MM.1S (cell line): ENCODE data around the gene SYCE1L.

Experiments
- DNase-seq: peaks from one replicate; pipeline ENCODE4 v3.0.0-alpha.2; 2015
- H2AFZ ChIP-seq: fragments of 300-600 bp; sonication (generic); 2 replicates; pipeline ENCODE4 v1.6.0; 2016; ENCODE audit warnings: antibody characterized with exemption, low read length
- H3F3A ChIP-seq: fragments of 300-600 bp; sonication (generic); 2 replicates; pipeline ENCODE4 v1.6.1; 2016; ENCODE audit warnings: mild to moderate bottlenecking, antibody characterized with exemption, low read length, moderate library complexity, mixed read lengths; ENCODE audit not compliant: insufficient read depth
- H3K27ac ChIP-seq: fragments of 300-600 bp; sonication (generic); 2 replicates; pipeline ENCODE4 v1.5.1; 2016; ENCODE audit warnings: mild to moderate bottlenecking, low read length
- H3K27me3 ChIP-seq: fragments of 300-600 bp; sonication (generic); replicated peaks from 2 replicates; pipeline ENCODE4 v1.6.0; 2016; ENCODE audit warnings: low read length; ENCODE audit not compliant: insufficient read depth
- H3K36me3 ChIP-seq: fragments of 300-600 bp; sonication (generic); replicated peaks from 2 replicates; pipeline ENCODE4 v1.6.1; 2016; ENCODE audit warnings: mild to moderate bottlenecking, low read length, mixed read lengths; ENCODE audit not compliant: insufficient read depth
- H3K4me1 ChIP-seq: fragments of 300-600 bp; sonication (generic); 2 replicates; pipeline ENCODE4 v1.6.1; 2016; ENCODE audit warnings: low read length, mixed read lengths
- H3K4me2 ChIP-seq: fragments of 300-600 bp; sonication (generic); 2 replicates; pipeline ENCODE4 v1.6.0; 2016; ENCODE audit warnings: low read depth, low read length
- H3K4me3 ChIP-seq: fragments of 300-600 bp; sonication (generic); 2 replicates; pipeline ENCODE4 v1.5.1; 2016; ENCODE audit warnings: low read length, mixed read lengths
- H3K79me2 ChIP-seq: fragments of 300-600 bp; sonication (generic); 2 replicates; pipeline ENCODE4 v1.6.1; 2016; ENCODE audit warnings: mixed run types, low read length, mixed read lengths
- H3K9ac ChIP-seq: fragments of 300-600 bp; sonication (generic); 2 replicates; pipeline ENCODE4 v1.6.1; 2016; ENCODE audit warnings: low read length, mixed read lengths
- H3K9me2 ChIP-seq: fragments of 300-600 bp; sonication (generic); replicated peaks from 2 replicates; pipeline ENCODE4 v1.6.1; 2016; ENCODE audit warnings: mild to moderate bottlenecking, low read length, mixed read lengths; ENCODE audit not compliant: insufficient read depth
- H3K9me3 ChIP-seq: fragments of 300-600 bp; sonication (generic); replicated peaks from 2 replicates; pipeline ENCODE4 v1.6.1; 2016; ENCODE audit warnings: mild to moderate bottlenecking, low read length, mixed read lengths; ENCODE audit not compliant: insufficient read depth
- H4K20me1 ChIP-seq: fragments of 300-600 bp; sonication (generic); 2 replicates; pipeline ENCODE4 v1.6.1; 2016; ENCODE audit warnings: mild to moderate bottlenecking, low read length, moderate library complexity, mixed read lengths; ENCODE audit not compliant: insufficient read depth
- CTCF ChIP-seq: fragments of 300-600 bp; sonication (generic); IDR thresholded peaks from 2 replicates; pipeline ENCODE4 v1.5.1; 2016; ENCODE audit warnings: antibody characterized with exemption, low read length, mixed read lengths
- EZH2 ChIP-seq: fragments of 300-600 bp; sonication (generic); optimal IDR thresholded peaks from 2 replicates; pipeline ENCODE3; 2017; ENCODE audit warnings: low read depth, mild to moderate bottlenecking, antibody characterized with exemption, low read length, mixed read lengths
- EZH2phosphoT487 ChIP-seq: fragments of 300-600 bp; sonication (generic); IDR thresholded peaks from 2 replicates; pipeline ENCODE4 v1.6.1; 2018; ENCODE audit warnings: antibody characterized with exemption, low read length

The SYCE1L gene

GRCh38 chr16:77211880-77212740 is 12.9 kb downstream of the SYCE1L start:
- Histone ChIP-seq H3K27me3 (no peaks in the 10 kb centered on the region), H3K4me2 (peak overlapping the region; percentile 68; the same call in 1 of the 2 replicates)

GRCh38 chr16:77212741-77213541 is 13.7 kb downstream of the SYCE1L start:
- no peaks in the 10 kb centered on the region for H3K9me3 ChIP-seq
- no peaks in the 10 kb centered on the region for H3K9me2 ChIP-seq
- H3K4me2 ChIP-seq = peak overlapping the region; percentile 68; the same call in 1 of the 2 replicates
- H3K9ac ChIP-seq = peak overlapping the region; percentile 36
- H2AFZ ChIP-seq = peak overlapping the region; percentile 73
- no peak overlapping the region for H3K27ac ChIP-seq
- TF ChIP-seq EZH2 (no peak), CTCF (no peak), EZH2phosphoT487 (no peak)
- no peaks in the 10 kb centered on the region for H3K27me3 ChIP-seq
- H3K79me2 ChIP-seq = no peaks in the 10 kb centered on the region
- H3F3A ChIP-seq = no peaks in the 10 kb centered on the region
- H3K4me3 ChIP-seq = peak overlapping the region; percentile 61
- no peaks in the 10 kb centered on the region for H4K20me1 ChIP-seq
- no peaks in the 10 kb centered on the region for H3K4me1 ChIP-seq
- peak; percentile 19 for DNase-seq
- H3K36me3 ChIP-seq = no peaks in the 10 kb centered on the region

More at GRCh38 chr16:77211880-77212740, 12.9 kb downstream of the SYCE1L start:
- Histone ChIP-seq H3F3A (no peaks in the 10 kb centered on the region), H3K9ac (peak overlapping the region; percentile 36), H3K9me3 (no peaks in the 10 kb centered on the region), H3K4me3 (peak overlapping the region; percentile 61), H3K4me1 (no peaks in the 10 kb centered on the region), H3K9me2 (no peaks in the 10 kb centered on the region), H3K27ac (no peak overlapping the region), H4K20me1 (no peaks in the 10 kb centered on the region), H3K79me2 (no peaks in the 10 kb centered on the region), H2AFZ (peak overlapping the region; percentile 73), H3K36me3 (no peaks in the 10 kb centered on the region)
- DNase-seq = peak; percentile 42
- TF ChIP-seq EZH2phosphoT487 (no peak), EZH2 (no peak), CTCF (no peak)

- Histone ChIP-seq H3F3A (no peaks in the 10 kb centered on the region), H2AFZ (no peak overlapping the region), H3K9me2 (no peaks in the 10 kb centered on the region), H3K27ac (no peak overlapping the region), H3K79me2 (no peaks in the 10 kb centered on the region), H3K4me1 (no peaks in the 10 kb centered on the region), H3K9me3 (no peaks in the 10 kb centered on the region), H3K4me2 (no peak overlapping the region), H3K27me3 (no peaks in the 10 kb centered on the region), H4K20me1 (no peaks in the 10 kb centered on the region), H3K4me3 (no peak overlapping the region), H3K9ac (no peak overlapping the region), H3K36me3 (no peaks in the 10 kb centered on the region)
- no peak for DNase-seq
- no peak for TF ChIP-seq EZH2phosphoT487
- no peak for TF ChIP-seq CTCF
- TF ChIP-seq EZH2 = no peak
Measured at GRCh38 chr16:77213542-77214106, 14.4 kb downstream of the SYCE1L start.
